HFFc6 (cell line): ENCODE results near the gene MYO1H. TPM values are rescaled to one million over a fixed set of nuclear protein-coding genes. Genes with fewer than 3 reads are reported as not detected.

Source experiments
- DNase-seq: peaks from one replicate; pipeline ENCODE4 v3.0.0-alpha.2; 2018
- H3K27ac Mint-ChIP-seq: 2 replicates; pipeline ENCODE4 v1.8.0; 2020; ENCODE audit warnings: mild to moderate bottlenecking, mixed read lengths
- H3K27me3 Mint-ChIP-seq: 2 replicates; pipeline ENCODE4 v1.8.0; 2021; ENCODE audit warnings: mild to moderate bottlenecking, moderate library complexity, mixed read lengths; ENCODE audit not compliant: insufficient read depth
- H3K36me3 Mint-ChIP-seq: 2 replicates; pipeline ENCODE4 v1.8.0; 2021; ENCODE audit warnings: low read depth, mixed read lengths
- H3K4me1 Mint-ChIP-seq: 2 replicates; pipeline ENCODE4 v1.8.0; 2020; ENCODE audit warnings: low read depth, mixed read lengths
- H3K4me3 Mint-ChIP-seq: 2 replicates; pipeline ENCODE4 v1.8.0; 2020; ENCODE audit warnings: mild to moderate bottlenecking, moderate library complexity, mixed read lengths
- H3K9me3 Mint-ChIP-seq: 2 replicates; pipeline ENCODE4 v1.8.0; 2020; ENCODE audit warnings: mild to moderate bottlenecking, mixed read lengths
- CTCF ChIP-seq: fragments of 200-600 bp; sonication (generic); IDR thresholded peaks from 2 replicates; pipeline ENCODE4 v1.5.0; 2021; ENCODE audit warnings: antibody characterized with exemption, mild to moderate bottlenecking
- total RNA-seq, 6 experiments: library from RNA; stranded (reverse); fragmentation: NEBNext Ultra II Directional; extraction: Animal tissue kit (Norgen Biotek cat#: 25700); gene quantifications; 2 replicates in 1 of 6; 3 replicates in 5 of 6; pipeline ENCODE4 v1.2.3, GENCODE V29; 2021

MYO1H gene
- total RNA-seq, 6 experiments from 2014 or later = not detected

- H3K4me3 Mint-ChIP-seq = no peak overlapping the region
- no peak for DNase-seq
- peak; percentile 47; the same call in 1 of the 2 replicates for TF ChIP-seq CTCF
- no peaks in the 10 kb centered on the region for H3K9me3 Mint-ChIP-seq
- peaks cover 40% of the 10 kb centered on the region for H3K36me3 Mint-ChIP-seq
- peaks cover 43% of the 10 kb centered on the region for H3K4me1 Mint-ChIP-seq
- peak overlapping the region; percentile 4; the same call in 1 of the 2 replicates for H3K27ac Mint-ChIP-seq
- peaks cover 2% of the 10 kb centered on the region; the same call in 1 of the 2 replicates for H3K27me3 Mint-ChIP-seq
Observed at GRCh38 chr12:109449845-109450532, 102.3 kb downstream of the MYO1H start.

GRCh38 chr12:109450980-109451379, 103.3 kb downstream of the MYO1H start:
- Mint-ChIP-seq H3K27me3 (peaks cover 2% of the 10 kb centered on the region; the same call in 1 of the 2 replicates), H3K27ac (peak overlapping the region; percentile 49), H3K9me3 (no peaks in the 10 kb centered on the region), H3K4me1 (peaks cover 41% of the 10 kb centered on the region), H3K4me3 (no peak overlapping the region), H3K36me3 (peaks cover 39% of the 10 kb centered on the region)
- no peak for TF ChIP-seq CTCF
- no peak for DNase-seq

DNA sequence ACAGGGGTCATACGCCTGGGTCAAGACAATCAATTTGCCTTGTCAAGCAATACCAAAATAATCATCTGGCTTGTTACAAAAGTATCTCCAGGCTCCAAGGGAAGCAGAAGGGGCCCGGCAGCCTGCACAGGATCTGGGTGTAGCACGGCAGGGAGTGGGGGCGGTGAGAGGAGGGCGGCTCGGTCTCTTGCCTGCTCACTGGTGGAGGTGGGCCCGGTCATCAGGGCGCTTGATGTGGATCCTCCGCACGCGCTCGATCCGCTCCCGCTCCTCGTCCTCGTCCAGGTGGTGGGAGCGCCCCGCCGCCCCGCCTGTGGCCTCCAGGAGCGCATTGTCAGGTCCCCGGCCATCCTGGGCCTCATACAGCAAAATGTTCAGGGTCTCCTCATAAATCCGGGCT, 103.7 kb downstream of the MYO1H start:
- DNase-seq = no peak
- Mint-ChIP-seq H3K9me3 (no peaks in the 10 kb centered on the region), H3K36me3 (peaks cover 42% of the 10 kb centered on the region), H3K4me1 (peaks cover 43% of the 10 kb centered on the region), H3K27me3 (0 out of 2 replicates have a peak, but pooled peaks cover 2% of the 10 kb centered on the region), H3K4me3 (no peak overlapping the region), H3K27ac (no peak overlapping the region)
- no peak for TF ChIP-seq CTCF

GRCh38 chr12:109452489-109452888, 104.8 kb downstream of the MYO1H start:
- peaks cover 52% of the 10 kb centered on the region for H3K36me3 Mint-ChIP-seq
- no peaks in the 10 kb centered on the region for H3K9me3 Mint-ChIP-seq
- H3K27ac Mint-ChIP-seq = no peak overlapping the region
- no peak for TF ChIP-seq CTCF
- peaks cover 53% of the 10 kb centered on the region for H3K4me1 Mint-ChIP-seq
- no peak for DNase-seq
- H3K4me3 Mint-ChIP-seq = no peak overlapping the region
- peaks cover 3% of the 10 kb centered on the region; the same call in 1 of the 2 replicates for H3K27me3 Mint-ChIP-seq

GRCh38 chr12:109455706-109456105, 108.0 kb downstream of the MYO1H start:
- Mint-ChIP-seq H3K4me1 (peaks cover 60% of the 10 kb centered on the region), H3K36me3 (peaks cover 69% of the 10 kb centered on the region), H3K4me3 (peak overlapping the region; percentile 25; the same call in 1 of the 2 replicates), H3K27ac (peak overlapping the region; percentile 62), H3K9me3 (no peaks in the 10 kb centered on the region), H3K27me3 (peaks cover 4% of the 10 kb centered on the region; the same call in 1 of the 2 replicates)
- TF ChIP-seq CTCF = no peak
- DNase-seq = no peak
